DMS114 treated with DMSO at 0.1 percent for 48 hours (cell line): Measurements from ENCODE around the gene ODAM.
"Not testable (repeated sequence)": the region's sequence is repeated elsewhere in the genome, so short reads cannot be mapped to it uniquely, and the experiment has no call there.

Source experiments
- DNase-seq: peaks from one replicate; lab custom pipeline; 2025; ENCODE audit not compliant: unreplicated experiment; lab: John Stamatoyannopoulos, UW

The ODAM gene

DNA sequence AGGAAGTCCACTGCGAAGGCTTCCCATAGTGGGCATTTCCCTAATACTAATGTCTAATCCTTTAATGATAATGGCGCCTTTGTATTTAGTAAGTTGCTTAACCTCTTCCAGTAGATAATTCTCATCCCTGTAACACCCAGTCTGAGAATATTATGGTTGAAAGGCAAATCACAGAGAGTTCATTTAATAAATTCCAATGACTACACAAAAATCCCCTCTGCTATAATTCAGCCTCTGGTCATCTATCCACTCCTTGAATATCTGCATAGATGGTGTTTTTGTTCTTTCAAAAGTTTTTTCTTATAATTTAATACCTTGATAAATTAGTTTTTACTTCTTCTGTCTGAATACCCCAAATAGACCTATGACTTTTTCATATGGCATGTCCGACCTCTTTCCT, 25.9 kb downstream of the ODAM start:
- DNase-seq: not testable (repeated sequence)

DNA sequence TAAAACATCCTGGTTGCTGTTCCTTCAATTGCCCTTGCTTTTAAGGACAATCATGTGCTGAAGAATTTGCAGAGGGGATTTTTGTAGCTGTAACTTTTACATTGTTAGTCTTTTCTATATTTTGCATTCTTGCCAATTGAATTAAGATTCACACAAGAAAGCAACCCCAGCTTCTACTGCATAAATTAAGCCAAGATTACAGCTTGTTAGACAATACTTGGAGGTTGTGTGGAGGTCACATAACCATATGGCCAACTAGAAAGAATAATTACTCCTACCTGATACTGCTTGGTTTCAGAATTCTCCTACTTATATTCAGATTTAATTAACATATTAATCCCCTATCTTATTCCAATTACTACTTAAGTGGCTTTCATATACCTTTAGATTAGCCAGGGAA, 26.3 kb downstream of the ODAM start:
- DNase-seq: not testable (repeated sequence)

DNA sequence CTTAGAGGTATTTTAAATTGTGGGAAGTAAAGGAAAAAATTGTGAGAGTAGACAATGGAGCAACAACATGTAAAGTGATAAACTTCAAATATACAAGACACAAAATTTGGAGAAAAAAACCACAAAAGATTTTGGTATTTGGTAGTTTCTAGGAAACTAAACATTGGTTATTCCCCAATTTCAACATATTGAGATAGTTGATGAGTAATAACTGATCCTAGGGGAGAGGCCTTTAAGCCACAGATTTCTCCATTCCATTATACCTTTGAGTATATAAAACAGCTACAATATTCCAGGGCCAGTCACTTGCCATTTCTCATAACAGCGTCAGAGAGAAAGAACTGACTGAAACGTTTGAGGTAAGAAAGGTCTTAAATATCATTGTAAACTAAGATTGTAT, 30.3 kb downstream of the ODAM start, which contains the start of gene FDCSP:
Gene FDCSP (plus strand): TSS at position 301 of the 400 bp plus-strand sequence. CDS start 5,071 bp downstream, outside the sequence.
- DNase-seq: no peak

DNA sequence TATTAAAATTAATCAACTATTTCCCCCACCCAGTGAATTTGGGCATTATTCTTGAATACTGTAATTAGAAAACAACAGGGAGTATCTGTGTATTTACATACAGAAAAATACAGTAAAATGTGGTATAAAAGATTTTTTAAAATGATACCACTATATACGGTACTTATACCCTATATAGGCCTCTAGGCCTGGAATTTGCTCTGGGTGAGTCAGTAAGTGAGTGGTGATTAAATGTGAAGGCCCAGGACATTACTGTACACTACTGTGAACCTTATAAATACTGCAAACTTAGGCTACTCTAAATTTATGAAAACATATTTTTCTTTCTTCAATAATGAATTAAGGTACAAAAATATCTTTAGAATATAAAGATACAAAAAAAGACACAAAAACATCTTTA, 40.6 kb downstream of the ODAM start:
- no peak for DNase-seq

DNA sequence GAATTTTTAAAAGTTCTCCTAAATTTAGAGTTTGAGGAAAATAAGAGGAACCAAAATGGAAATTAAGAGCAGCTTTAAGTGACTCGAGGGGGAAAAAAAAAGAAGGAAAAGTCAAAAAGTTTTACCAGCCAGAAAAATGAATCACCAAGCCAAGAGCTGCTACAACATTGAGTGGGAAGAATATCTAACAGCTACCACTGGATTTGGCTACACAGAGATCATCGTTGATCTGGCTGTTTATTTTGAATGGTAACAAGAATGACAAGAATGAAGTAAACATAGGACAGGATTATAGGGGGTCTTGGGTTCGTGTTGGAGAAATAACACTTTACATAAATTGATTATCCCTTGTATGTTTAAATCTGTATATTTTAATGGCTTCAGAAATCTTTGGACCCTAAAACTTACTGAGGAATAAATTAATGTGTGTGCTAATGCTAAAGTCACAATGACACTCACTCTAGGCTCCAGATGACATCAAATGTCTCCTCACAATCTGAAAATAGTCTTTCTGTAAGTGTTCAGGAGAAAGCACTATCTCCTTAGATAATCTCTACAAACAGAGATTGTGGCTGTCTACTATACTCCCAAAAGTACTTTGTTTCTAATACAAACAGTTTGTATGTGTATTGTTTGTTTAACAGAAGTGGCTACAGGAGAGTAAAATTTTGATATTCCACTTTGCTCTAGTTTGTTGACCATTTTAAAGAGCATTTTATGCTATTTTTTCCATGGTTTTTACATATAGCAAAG, 43.8 kb downstream of the ODAM start:
- no peak for DNase-seq

DNA sequence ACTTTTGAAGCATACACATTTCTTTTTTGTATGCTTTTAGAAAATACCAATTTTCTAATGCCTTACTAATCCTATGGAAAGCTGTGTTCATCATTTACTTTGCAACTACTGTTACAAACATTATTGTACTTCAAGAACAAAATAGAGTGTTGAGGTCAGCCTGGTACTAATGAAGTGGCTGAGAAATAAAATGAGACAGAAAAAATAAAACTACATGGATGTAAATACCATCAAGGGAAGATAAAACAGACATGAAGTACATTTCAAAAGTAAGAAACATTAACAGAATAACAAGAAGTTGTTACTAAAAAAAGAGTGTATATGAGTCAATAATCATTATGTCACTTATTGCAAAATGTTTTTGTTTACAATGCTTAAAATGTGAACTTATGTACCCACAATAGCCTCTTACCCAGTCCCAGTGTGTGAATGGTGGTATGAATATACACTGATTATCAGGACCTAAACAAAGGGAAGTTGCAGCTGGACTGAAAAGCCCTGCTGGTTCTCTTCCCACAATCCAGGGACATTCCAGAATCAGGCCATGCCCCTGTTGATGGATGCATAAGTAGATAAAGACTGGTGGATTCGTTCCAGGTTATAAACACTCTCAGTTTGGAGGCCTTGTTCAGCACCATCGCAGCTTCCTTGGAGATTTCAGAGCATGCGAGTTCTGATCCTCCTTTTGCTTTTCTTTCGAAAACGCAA, 44.5 kb downstream of the ODAM start:
- no peak for DNase-seq

DNA sequence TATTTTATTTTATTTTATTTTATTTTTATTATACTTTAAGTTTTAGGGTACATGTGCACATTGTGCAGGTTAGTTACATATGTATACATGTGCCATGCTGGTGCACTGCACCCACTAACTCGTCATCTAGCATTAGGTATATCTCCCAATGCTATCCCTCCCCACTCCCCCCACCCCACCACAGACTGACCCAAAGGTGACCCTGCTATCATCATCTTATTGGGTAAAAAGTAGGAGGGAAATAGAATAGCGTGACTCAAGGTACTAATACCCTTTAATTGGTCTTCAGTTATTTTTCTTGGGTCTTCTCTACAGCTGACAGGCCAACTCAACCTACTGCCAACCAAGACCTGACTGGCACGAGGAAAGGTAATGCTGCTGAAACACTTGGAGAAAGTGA, 46.8 kb downstream of the ODAM start, which contains the start of gene CSN3:
Gene CSN3 (plus strand): TSS at position 301 of the 400 bp plus-strand sequence. CDS start 2,223 bp downstream, outside the sequence.
- DNase-seq: not testable (repeated sequence)

DNA sequence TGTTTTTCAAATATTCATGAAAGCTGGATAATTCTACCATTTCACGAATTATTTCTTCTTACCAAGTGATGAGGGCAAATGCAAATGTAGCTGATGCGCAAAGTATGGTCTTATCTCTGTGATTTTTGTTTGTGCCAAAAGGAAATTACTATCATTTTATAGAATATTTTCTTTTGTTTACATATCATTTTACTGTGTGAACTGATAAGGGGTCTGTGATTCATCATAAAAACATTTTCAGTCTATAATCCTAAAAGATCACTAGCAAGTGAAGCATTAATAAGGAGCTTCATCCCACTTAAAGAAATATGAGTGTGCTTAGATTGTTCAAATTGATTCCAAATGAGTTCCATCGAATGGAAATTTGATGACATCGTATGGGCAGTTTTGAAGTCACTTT, 47.6 kb downstream of the ODAM start:
- no peak for DNase-seq

DNA sequence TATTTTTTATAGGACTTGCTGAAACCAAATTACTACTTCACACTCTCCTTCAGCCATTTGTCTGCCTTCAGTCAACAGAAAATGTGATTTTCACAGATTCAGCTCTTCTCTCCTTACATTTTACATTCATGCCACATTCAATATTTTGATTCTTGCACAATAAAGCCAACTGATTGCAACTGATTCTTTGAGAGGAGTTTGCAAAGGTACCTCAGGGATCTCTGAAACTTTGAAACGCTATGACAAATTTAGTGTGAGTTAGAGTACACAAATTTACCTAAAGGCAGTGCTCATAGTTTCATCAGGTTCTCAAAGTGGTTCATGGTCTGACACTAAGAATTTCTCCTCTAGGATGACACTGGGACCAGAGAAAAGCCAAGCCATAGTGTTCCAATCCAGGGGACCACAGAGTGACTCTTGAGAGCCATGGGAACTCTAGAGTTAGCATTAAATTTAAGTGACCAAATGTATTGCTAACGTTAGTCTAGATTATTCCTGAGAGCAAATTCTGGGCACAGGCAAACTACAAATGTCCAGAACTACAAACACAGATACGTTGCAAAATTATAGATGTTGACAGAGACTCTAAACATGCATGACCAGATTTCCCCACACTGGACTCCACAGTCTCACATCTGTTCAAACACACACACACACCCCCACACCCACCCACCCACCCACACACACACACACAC, 55.9 kb downstream of the ODAM start:
- no peak for DNase-seq

DNA sequence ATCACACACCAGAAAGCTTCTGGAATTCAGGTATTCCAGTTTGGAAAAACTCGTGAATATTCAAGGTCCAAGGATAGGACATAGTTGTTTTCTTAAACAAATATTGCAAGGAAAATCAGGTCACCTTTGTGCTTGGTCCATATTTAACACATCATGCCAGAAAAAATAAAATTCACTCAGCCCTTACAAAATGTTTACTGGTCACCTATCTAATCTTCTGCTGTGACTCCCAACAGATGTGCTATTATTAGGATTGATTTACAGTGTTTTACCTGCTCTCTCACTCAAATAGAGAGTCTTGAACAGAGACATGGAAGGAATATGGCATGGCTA, 56.4 kb downstream of the ODAM start:
- DNase-seq: no peak
